ENCODE results near the gene IFI35.

DNA sequence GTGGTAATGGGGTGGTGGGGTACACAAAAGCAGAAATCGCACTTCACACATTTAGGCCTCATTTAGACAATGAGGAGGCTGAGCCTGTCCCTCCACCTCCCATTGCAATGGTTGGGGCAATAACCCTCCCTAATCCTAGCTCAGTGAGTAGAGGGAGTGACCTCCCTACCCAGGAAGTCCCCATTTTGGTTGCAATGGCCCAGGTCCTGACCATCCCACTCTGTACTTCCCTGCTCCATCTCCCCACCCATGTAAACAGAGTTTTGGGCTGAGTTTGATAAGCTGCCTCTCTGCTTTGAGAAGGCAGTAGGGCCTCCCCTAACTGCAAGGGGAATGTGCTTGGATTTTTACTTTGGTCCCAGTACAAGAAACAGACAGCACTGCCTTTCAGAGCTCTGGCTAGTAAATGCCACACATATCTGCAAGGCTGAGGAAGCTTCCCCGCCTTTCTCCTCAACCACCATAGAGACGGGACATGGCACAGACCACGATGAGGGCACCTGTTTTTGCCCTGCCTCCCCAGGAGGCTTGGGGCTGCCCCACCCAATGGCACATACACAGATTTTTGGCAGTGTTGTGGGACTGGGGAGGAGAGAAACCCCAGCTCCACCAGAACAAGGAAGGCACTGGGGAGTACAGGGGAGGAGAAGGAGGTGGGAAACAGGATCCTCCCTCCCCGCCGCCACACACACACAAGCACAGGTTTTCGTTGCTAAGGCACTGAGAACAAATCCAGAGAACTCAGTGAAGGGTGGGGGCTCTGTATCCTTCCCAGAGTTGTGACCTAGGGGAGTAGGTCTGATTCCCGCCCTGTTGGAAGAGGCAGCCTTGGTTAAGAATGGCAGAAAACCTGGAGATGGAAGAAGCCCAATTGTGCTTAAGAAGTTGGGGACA is 8.3 kb downstream of the IFI35 start:
- TF ChIP-seq POLR2A (IDR thresholded peaks at IDR 0.05; ENCODE audit: low read depth), result no peak
- no peak for TF ChIP-seq POLR2AphosphoS5 (IDR thresholded peaks at IDR 0.05)
- TF ChIP-seq CTCF (IDR thresholded peaks at IDR 0.05), result no peak
- no peak for TF ChIP-seq EP300 (IDR thresholded peaks at IDR 0.05)

Data from esophagus muscularis mucosa (tissue), 4 donors.